Head of caudate nucleus (tissue), 42 donors: Measurements from ENCODE around the gene ADCYAP1R1.
A peak's percentile ranks its signal among the peaks of the same experiment; 100 is the strongest.

Source experiments
- DNase-seq, 42 donors: peaks; one replicate each; pipeline versions ENCODE4 v3.0.0 to v3.0.0-alpha.2; 2020 to 2021; ENCODE audit warnings: mixed read lengths in 7 of 42
- intact Hi-C: fragments of 100-400 bp; cut with DNase I; formaldehyde crosslinking; loops from one replicate; pipeline ENCODE4 v1.15.0; 2022

The ADCYAP1R1 gene

DNA sequence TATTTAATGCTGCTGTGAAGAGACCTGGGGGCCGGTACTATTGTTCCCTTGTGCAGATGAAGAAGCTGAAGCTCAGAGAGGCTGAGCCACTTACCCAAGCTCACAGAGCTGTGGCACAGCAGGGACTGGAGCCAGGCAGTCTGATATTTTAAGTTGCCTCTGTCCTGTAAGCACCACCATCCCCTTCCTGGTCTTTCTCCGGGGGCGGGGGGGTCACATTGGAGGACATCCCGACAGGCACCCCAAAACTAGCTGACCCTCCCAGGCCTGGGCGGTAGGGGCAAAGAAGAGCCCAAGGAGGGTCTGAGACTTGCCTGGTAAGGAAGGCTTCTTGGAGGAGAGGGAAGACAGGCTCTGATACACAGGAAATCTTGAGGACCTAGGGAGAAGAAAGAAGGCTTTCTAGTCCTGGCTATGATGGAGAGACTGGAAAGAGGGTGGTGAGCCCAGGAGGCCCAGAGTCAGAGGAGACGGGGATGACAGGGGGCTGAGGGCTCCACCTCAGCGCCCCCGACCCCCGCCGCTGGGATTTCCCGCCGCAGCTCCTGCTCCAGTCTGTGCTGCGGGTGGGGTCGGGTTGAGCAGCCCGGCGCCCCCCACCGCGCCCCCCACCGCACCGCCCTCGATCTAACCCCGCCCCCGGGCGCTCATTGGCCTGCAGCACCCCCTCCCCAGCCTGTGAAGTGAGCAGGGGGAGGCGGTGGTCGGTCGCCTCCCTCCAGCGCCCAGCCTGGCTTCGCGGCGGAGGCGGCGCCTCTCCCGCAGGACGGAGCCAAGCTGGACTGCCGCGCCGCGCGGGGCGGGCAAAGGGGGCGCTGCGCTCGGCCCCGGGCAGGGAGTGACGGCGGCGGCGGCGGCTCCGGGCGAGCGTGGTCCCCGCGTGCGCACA lies at the start of gene ADCYAP1R1:
Gene ADCYAP1R1, plus strand, starts transcription at position 711 of the 889 bp plus-strand sequence. CDS start 10,957 bp downstream, outside the sequence.
- DNase-seq = peak in 39 of 42 donors; percentile 27 to 81 (median 60)
- intact Hi-C loops = loop anchor here (10.0 kb wide), 1 partner anchor 67 kb away; no protein-coding TSS in a partner anchor

DNA sequence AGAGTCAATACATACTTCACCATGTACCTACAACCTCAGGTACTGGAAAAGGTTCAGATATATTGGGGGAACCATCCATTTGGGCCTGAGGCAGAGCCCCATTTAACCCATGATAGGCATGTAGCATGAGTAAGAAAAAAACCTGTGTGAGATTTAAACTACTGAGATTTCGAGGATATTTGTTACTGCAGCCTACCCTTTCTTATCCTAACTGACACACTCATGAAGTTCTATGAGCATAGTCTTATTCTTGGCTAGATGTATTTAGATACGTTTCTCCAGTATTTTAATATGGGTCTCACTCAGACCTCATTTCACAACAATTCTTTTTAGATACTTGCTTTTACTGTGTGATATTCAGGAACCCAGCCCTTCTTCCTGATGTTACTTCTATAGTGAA lies 49.0 kb upstream of the ADCYAP1R1 start:
- DNase-seq = no peak
- intact Hi-C loops = no loop called here

DNA sequence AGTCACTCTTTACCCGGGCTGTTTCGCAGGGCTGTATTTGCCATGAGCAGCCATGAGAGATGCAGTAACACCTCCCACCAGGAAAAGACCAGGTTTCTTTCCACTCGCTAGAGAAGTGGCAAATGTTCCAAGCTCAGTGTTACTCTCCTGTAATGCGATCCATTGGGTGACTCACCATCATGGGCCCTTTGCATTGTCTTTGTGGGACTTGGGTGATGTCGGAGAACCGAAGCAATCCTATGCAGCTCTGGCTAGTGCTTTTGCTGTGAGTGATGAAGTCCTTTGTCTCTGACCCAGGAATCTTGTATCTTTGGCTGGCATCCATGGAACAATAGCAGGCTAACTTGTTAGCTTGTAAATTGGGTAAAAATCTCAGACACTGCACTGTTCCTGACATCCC lies 48.4 kb upstream of the ADCYAP1R1 start:
- intact Hi-C loops = no loop called here
- no peak for DNase-seq

DNA sequence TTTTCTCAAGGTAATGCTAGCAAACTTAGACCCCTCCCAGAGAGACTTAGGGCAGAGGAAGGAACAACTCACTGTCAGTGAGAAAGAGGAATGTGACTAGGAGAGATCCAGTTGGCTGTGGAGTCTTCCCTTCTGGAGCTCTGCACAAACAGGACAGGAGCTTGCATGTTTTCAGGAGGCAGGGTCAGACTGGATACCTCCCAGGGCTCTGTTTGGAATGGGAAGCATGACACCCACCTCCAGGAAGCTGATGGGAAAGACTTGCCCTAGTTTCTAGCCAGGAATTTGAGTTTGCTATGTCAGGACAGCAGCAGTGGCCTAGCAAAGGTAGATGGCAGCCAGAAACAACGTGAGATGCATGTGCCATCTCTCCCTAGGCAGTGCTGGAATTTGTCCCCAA lies 47.7 kb upstream of the ADCYAP1R1 start:
- intact Hi-C loops = no loop called here
- no peak for DNase-seq

DNA sequence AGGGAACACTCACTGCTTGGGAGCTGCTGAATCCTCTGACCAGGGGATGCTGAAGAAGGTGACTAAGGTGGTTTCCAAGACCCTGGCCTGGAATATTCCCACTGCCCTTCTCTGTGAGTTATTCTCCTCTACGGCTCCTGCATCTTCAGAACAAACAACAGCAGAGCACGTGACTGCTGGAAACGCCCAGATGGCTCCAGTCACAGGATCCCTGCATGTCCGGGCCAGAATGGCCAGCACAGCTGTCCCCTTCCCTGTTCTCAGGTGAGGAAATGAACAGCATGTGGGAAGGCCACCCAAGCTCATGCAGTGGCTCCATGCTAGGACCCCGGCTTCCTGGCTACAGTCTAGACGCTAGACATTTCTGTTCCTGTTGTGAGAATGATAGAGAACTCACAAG lies 45.3 kb upstream of the ADCYAP1R1 start:
- no peak for DNase-seq
- intact Hi-C loops = no loop called here

DNA sequence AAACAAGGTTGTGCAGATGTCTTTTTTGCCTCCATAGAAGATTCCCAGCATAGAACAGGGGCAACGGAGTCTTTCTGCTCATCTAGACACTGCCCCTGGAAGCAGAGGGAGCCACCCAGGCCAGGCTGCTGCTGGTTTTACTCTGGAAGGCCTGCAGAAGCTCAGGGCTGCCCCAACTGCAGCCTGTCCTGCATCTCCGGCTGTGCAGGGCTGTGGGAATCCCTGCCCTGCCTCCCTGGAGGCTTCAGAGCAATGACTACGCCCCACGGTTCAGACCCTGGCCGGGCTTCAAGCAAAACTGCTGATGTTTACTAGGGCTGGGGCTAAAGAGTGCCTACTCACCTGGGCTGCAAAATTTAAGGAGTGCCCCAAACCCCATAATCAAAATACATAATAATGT lies 44.5 kb upstream of the ADCYAP1R1 start:
- DNase-seq = no peak
- intact Hi-C loops = no loop called here

DNA sequence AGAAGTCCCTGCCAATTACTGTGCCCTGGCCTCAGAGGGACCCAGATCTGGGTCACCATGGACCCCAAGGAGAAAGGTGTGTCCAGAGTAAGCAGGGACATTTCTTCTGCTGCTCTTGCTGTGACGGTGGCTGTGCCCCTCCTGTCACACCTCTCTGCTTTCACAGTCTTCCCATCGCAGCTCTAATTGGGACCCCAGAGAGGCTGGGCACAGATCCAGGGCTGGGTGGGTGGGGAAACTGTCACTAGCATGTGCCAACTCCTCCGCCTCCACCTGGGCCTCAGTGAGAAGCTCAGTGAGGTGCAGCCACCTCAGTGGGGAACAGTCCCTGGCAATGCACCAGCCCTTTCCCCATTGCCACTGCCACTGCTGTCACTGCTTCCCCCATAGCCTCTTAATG lies 37.3 kb upstream of the ADCYAP1R1 start:
- intact Hi-C loops = no loop called here
- DNase-seq = no peak

DNA sequence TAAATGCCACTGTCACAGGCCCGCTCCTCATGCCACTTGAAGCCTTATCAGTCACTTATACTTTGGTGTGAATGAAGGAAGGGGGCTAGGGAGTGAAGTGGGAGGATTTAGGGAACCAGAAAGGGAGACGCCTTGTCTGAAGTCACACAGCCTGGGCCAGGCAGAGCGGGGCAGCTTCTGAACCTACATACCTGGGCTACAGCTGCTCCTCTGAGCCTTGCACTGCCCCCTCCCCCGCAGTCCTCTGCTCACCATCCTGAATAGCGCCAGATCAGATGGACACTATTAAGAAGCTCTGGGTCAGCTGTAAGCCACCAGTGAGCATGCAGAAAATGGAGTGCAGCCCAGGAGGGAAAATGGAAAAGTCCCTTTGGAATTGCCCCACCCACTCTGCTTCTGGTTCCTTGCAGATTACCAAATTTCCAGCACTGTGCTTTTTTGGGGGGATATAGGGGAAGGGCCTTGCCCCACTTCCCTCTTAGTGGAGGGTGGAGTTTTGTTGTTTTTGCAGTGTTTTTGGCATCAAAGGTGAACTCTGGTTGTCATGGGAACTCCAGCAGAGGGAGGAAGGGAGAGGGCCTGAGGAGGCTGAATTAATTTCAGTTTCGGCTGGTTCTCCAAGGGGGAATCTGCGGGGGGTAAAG lies 35.0 kb upstream of the ADCYAP1R1 start:
- no peak for DNase-seq
- intact Hi-C loops = no loop called here

DNA sequence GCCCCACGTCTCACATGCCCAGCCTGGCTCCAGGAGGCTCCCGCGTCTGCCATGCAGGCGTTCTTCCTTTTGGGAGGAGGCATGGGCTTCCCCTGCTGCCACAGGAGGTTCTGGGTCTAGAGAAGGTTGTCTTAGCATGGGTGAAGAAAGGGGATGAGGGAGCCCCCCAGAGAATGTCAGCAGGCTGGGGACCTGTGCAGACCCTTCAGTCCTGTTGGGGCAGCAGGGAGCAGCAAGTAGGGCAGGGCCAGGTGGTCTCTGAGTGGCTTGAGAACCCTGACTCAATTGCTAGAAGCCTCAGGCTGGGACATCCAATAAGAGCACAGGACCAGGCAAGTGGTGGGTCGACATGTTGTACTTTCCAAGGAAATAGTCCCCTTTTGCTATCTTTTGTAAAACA lies 34.4 kb upstream of the ADCYAP1R1 start:
- intact Hi-C loops = no loop called here
- no peak for DNase-seq

DNA sequence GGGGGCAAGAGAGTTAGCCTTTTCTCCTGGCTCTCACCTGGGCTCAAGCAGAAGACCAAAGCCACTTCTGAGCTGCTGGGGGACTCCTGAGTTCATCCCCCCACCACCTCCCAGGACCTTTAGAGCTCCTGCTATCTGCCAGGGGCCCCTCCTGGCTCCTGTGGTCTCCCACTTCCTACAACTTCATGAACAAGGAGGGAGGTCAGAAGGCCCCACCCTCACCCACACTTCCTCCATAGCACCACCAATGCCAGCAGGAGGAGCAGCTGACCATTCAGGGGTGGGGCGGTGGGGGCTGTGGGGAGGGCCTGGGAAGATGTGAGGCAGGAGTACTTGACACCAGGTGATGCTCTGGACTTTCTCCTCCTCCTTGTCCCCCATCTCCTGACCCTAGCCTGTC lies 32.6 kb upstream of the ADCYAP1R1 start:
- intact Hi-C loops = no loop called here
- no peak for DNase-seq

DNA sequence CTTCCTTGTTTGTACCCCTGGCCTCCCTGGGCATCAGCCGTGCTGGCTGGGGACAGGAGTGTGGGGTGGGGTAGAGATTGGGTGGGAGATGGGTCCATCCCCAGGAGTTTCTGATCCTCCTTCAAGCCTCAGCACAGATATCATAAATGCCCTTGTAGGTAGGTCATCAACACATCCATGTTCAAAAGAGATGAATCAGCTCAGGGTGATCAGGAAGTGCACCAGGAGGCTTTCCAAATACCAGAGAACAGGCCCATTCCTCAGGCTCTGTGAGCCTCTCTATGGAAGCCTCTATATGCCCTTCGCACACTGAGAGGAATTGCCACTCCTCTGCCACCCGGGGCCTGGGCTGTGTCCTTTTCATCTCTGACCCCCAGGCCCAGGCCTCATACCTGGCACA lies 31.9 kb upstream of the ADCYAP1R1 start:
- intact Hi-C loops = no loop called here

DNA sequence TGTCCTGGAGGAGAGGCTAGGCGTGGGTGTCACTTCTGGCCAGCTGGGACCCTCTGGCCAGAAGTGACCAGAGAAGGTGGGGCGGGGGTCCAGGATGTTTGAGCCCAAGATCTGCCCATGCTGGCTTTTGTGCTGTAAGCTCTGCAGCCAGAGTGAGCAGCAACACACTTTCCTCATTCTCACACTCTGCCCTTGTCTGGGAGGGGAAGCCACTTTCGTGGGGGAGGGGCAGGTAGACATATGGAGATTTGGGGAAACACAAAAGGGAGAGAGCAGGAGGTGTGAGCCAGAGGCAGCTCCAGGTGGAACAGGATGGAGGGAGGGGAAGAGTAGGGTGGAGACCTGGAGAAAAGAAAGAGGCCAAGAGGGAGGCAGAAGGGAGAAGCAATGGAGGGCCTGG lies 31.5 kb upstream of the ADCYAP1R1 start:
- intact Hi-C loops = no loop called here
- DNase-seq = no peak

More for the DNA sequence above, 31.9 kb upstream of the ADCYAP1R1 start:
- no peak for DNase-seq

DNA sequence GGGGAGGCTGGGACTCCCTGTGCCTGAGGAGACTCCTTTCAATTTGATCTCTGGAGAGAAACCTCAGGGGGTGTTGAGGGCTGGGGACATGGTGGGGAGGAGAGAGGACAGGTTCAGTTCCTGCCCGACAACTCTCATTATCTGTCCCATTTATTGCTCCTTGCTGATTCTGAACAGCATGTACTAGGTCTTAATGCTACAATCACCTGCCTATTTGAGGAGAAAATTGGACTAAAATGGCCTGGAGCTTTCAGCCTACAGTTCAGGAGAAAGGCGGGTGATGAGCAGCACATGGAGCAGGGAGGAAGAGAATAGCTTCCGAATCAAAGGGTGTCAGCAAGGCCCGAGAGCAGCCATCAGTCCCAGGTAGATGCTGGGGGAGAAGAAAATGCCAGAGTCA lies 30.0 kb upstream of the ADCYAP1R1 start:
- intact Hi-C loops = no loop called here
- DNase-seq = no peak

DNA sequence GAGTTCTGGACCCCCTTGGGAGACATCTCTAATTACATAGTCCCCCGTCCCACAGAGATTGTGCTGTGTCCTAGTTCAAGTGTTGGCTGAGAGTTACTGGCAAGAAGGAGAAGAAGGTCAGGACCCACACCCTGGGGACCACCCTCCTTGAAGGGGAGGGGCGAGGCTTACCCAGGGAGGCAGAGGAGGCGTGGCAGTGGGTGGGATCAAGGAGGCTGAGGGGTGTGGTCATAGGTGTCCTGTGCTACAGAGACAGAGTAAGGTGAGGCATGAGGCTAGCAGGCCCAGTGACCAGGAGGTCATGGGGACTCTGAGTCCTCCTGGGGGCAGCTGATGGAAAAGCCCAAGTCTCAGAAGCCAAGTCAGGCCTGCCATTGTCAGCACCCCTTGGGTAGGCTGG lies 29.4 kb upstream of the ADCYAP1R1 start:
- no peak for DNase-seq
- intact Hi-C loops = no loop called here

DNA sequence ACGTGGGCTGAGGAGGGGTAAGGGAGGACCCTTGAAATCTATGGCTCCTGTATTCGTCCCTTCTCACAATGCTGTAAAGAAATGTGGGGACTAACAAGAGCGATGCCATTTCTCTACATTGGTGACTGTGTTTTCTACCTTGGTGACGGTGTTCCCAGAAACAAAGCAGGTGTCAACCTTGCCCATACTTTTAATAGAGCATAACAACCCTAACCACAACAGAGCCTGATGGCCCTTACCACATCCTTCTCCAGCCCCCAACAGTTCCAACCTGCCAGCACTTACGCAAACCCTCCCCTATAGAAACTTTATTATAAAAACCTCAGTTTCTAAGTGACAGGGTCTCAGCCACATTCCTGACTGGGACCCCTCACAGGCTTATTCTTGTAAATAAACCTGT lies 28.2 kb upstream of the ADCYAP1R1 start:
- DNase-seq = no peak
- intact Hi-C loops = no loop called here

DNA sequence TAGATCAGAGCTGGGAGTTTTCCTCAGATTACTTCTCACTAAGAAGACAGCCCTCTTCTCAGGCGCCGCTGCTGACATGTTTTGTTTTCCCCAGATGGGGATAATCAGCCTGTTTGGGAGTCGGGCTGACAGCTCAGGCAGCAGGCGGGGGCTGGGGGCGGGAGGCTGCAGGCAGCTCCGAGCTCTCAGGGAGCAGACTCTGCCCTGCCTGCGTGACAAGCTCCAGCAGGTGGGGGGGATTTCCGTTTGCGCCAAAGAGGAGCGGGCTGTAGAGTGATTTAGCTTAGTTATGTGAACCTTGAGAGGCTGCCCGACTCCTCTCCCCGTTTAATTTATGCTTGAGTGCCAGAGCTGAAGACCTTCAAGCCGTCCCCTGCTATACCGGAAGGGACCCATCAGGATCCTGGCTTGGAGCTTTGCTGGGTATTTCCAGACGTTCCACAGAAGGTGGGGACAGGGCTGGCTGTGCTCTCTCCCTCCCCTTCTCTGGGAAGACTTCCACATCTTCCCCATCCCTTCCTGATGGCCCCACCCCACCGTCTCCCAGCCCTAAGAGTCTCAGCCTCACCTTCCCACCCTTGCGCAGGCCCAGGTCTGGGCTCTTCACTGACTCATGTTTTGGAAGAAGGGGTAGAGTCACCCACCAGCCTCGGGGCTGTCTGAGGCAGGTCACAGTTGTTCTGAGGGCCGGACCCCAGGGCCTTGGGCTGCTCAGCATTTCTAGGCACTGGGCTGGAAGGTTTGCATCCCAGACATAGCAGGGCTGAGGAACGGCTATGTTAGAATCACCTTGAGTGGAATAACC lies 24.7 kb upstream of the ADCYAP1R1 start:
- DNase-seq = peak in 41 of 42 donors; percentile 35 to 90 (median 67)
- intact Hi-C loops = no loop called here

DNA sequence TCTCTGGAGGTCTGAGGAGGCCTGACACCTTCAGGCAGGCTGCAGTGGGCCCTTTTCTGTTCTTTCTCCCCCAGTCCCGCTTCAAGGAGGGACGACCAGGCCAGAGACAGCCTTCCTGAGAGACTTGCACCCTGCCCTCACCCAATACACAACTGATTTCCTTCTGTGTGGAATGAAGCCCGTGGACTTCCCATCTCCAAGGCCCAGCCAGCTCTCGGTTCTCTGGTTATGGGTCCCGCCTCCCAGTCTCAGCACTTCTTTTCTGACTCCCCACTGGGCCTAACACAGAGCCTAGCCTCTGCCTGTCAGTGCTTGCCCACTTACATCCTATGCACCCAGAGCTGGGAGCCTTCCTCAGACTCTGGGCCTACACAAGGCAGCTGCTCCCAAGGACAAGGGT lies 24.1 kb upstream of the ADCYAP1R1 start:
- intact Hi-C loops = no loop called here
- no peak for DNase-seq

DNA sequence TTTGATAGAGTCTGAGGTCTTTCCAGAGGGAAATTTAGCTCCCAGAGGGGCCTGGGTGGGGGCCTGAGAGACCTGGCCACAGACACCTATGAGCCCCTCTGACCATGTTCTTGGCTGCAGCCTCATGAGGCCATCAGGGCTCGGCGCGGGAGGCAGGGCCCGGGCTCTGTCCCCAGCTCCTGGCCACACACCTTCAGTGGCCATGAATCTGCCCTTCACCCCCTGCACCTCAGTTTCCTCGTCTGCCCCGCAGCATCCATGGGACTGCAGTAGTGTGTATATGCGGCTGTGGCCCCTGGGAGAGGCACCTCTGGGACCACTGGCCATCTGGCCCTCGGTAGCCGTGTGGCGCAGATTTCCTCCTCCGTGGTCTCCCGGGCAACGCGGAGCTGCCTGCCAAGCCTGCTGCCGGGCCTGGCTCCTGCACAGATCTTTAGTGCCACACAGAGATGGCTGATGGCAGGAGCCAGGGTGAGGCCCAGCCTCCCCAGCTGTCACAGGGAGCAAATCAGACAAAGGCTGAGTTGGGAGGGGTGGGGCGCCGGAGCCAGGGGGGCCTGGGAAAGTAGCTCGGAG lies 23.6 kb upstream of the ADCYAP1R1 start:
- intact Hi-C loops = no loop called here
- peak in 41 of 42 donors; percentile 16 to 81 (median 58) for DNase-seq

DNA sequence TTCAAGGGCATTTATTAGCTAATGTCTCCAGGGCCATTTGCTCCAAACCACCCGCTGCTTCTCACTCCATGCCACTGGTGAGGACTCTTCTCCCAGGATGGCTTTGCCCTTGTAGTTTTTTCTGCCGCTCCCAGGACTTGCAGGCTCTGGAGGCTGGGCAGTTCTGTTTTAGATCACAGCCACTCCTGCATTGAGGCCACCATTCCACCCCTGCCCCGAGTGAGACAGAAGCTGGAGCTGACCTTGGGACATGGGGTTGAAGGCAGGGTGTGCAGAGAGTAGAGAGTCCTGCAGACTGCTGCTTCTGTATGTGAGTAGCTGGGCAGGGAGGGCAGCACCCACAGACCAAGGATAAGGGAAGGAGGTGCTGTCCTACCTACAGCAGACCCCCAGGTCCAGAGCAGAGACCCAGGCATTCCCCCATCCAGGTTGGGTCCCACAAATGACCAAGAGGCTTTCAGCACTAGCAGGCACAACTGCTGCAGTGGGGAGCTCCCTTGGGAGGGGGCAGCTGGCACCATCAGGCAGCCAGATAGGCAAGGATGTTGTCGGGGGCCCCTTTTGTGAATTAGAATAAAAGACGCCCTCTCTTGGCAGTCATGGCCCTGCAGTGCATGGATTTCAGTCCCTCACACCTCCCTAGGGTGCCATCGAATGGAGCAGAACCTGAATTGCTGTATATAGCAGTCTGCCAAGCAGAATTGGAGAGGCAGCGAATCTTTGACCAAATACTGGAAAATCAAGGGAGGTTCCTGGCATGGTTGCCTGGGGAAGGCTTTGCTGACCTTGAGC lies 22.7 kb upstream of the ADCYAP1R1 start:
- intact Hi-C loops = no loop called here
- no peak for DNase-seq
